Measurements from ENCODE around the gene KRI1. TPM values are rescaled to one million over a fixed set of nuclear protein-coding genes. Genes with fewer than 3 reads are reported as not detected.
"Not testable (repeated sequence)": the region's sequence is repeated elsewhere in the genome, so short reads cannot be mapped to it uniquely, and the experiment has no call there.

Gene KRI1
- total RNA-seq, 1 donor from 2014 or later = 25.2 TPM

DNA sequence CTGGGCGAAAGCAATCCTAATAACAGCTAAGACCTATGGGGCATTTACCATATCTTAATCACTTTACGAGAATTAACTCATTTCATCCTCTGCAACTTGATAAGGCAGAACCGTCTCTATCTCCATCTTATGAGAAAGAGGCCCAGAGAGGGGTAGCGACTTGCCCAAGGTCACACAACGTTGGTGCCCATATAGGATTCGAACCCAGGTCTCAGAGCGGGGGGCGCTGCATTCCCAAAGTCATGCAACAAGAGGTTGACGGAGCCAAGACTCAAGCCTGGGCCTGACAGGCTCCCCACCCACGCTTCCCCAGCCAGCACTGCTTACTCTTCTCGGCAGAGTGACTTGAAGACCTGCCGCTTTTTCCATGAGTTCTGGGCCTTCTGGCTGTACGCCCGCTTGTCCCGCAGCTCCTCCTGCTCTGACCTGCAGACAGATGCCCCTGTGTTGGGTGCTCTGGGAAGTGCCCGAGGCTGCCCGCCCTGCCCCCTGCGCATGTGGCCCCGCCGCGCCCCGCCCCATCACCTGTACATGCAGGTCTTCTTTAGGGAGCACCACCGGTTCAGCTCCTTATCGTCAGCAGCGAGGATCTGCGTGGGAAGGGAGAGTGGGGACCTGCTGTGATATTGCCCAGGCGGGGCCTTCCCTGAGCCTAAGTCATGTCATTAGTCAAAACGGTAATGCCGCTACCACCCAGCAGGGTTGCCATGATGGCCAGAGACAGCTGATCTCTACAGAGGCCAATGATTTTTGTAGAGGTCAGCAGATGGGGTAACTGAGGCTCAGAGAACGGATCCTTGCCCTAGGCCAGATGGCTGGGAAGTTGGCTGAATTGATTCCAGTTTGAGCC is 10.8 kb downstream of the KRI1 start:
- Histone ChIP-seq H3K4me1 (peaks cover 6% of the 10 kb centered on the region), H3K4me3 (no peak overlapping the region), H3K9me3 (no peaks in the 10 kb centered on the region), H3K27ac (no peak overlapping the region), H3K36me3 (peaks cover 99% of the 10 kb centered on the region), H3K27me3 (ENCODE audit: low read depth) (no peaks in the 10 kb centered on the region)
- ATAC-seq (no peak), DNase-seq (no peak)
- TF ChIP-seq, protein P1, sequence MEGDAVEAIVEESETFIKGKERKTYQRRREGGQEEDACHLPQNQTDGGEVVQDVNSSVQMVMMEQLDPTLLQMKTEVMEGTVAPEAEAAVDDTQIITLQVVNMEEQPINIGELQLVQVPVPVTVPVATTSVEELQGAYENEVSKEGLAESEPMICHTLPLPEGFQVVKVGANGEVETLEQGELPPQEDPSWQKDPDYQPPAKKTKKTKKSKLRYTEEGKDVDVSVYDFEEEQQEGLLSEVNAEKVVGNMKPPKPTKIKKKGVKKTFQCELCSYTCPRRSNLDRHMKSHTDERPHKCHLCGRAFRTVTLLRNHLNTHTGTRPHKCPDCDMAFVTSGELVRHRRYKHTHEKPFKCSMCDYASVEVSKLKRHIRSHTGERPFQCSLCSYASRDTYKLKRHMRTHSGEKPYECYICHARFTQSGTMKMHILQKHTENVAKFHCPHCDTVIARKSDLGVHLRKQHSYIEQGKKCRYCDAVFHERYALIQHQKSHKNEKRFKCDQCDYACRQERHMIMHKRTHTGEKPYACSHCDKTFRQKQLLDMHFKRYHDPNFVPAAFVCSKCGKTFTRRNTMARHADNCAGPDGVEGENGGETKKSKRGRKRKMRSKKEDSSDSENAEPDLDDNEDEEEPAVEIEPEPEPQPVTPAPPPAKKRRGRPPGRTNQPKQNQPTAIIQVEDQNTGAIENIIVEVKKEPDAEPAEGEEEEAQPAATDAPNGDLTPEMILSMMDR (IDR thresholded peaks at IDR 0.05) = no peak
- intact Hi-C loops (cut with DNase I) = no loop called here

DNA sequence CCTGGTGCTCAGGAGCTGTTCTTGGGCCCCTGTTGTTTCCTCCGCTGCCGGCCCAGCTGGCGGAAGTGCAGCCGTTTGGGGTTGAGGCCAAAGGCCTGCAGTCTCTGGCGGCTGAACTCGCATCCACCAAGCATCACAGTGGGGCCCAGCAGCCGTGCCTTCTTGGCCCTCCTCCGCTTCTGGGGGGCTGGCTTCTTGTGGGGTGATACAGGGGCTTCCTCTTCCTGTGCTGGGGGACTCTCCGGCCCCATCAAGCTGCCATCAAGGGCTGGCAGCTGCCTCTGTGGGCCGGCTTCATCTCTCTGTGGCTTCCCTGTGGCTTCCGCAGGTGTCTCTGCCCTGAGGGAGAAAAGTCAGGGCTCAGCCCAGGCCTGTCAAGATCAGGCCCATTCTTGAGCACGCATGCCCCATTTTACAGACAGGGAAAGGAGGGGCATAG is 11.8 kb downstream of the KRI1 start:
- intact Hi-C loops (cut with DNase I) = no loop called here
- H3K4me3 ChIP-seq = no peak overlapping the region
- peaks cover 6% of the 10 kb centered on the region for H3K4me1 ChIP-seq
- no peak overlapping the region for H3K27ac ChIP-seq
- H3K9me3 ChIP-seq = no peaks in the 10 kb centered on the region
- peaks cover 99% of the 10 kb centered on the region for H3K36me3 ChIP-seq
- DNase-seq (no peak), ATAC-seq (peak; percentile 25 to 34)
- H3K27me3 ChIP-seq (ENCODE audit: low read depth) = no peaks in the 10 kb centered on the region
- TF ChIP-seq, protein P1 (IDR thresholded peaks at IDR 0.05) = no peak

DNA sequence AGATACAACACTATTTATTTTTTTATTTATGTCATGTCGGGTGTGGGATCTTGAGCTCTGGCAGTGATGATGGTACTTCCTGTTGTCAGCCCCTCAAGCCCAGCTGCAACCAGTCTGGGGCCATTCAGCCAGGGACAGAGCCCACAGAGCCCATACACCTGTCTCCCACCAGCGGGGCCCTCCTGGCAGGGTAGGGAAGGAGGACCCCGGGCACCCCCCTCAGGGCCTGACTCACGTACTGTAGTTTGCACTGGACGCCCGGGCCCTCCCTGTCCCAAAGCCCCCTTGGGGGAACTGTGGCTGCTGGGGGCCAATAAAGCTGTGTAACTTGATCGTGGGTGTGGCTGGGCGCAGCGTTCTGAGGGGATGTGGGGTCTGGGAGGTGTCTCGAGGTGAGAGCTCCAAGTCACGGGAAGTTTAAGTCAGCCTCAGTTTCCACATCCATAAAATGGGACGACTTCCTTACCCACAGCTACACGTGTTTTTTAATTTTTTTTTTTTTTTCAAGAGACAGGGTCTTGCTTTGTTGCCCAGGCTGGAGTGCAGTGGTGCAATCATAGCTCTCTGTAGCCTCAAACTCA is 12.6 kb downstream of the KRI1 start:
- intact Hi-C loops (cut with DNase I) = no loop called here

DNA sequence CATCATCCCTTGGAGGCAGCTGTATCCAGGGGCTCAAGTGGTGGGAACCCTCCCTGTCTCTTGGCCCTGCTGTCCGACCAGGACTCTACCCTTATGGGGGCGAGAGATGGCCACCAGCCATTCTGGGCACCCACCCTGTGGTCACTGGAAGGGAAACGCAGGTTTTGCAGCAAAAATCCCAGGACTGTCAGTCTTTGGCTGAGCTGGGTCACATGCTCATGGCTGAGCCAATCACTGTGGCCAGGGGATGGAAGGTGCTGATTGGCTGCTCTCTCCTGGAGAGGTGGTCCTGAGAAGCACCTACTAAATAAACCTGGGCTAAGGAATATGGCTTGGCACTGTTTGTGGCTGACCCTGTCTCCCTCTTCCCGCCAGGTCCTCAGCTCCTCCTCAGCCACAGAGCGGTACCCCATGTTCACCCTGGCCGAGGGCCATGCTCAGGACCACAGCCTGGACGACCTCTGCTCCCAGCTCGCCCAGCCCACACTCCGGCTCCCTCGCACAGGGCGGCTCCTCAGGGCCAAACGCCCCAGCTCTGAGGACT is 13.2 kb downstream of the KRI1 start:
- peaks cover 98% of the 10 kb centered on the region for H3K36me3 ChIP-seq
- ATAC-seq (peak; percentile 20 to 25), DNase-seq (no peak)
- no peaks in the 10 kb centered on the region for H3K27me3 ChIP-seq (ENCODE audit: low read depth)
- TF ChIP-seq, protein P1 (IDR thresholded peaks at IDR 0.05) = no peak
- no peak overlapping the region for H3K4me3 ChIP-seq
- H3K4me1 ChIP-seq = peaks cover 6% of the 10 kb centered on the region
- intact Hi-C loops (cut with DNase I) = no loop called here
- no peak overlapping the region for H3K27ac ChIP-seq
- no peaks in the 10 kb centered on the region for H3K9me3 ChIP-seq

More for the DNA sequence above, 12.6 kb downstream of the KRI1 start:
- Histone ChIP-seq H3K27me3 (ENCODE audit: low read depth) (no peaks in the 10 kb centered on the region), H3K4me1 (peaks cover 6% of the 10 kb centered on the region), H3K36me3 (peaks cover 100% of the 10 kb centered on the region), H3K9me3 (no peaks in the 10 kb centered on the region), H3K27ac (no peak overlapping the region), H3K4me3 (no peak overlapping the region)
- DNase-seq (no peak), ATAC-seq (no peak)
- TF ChIP-seq, protein P1 (IDR thresholded peaks at IDR 0.05) = no peak

DNA sequence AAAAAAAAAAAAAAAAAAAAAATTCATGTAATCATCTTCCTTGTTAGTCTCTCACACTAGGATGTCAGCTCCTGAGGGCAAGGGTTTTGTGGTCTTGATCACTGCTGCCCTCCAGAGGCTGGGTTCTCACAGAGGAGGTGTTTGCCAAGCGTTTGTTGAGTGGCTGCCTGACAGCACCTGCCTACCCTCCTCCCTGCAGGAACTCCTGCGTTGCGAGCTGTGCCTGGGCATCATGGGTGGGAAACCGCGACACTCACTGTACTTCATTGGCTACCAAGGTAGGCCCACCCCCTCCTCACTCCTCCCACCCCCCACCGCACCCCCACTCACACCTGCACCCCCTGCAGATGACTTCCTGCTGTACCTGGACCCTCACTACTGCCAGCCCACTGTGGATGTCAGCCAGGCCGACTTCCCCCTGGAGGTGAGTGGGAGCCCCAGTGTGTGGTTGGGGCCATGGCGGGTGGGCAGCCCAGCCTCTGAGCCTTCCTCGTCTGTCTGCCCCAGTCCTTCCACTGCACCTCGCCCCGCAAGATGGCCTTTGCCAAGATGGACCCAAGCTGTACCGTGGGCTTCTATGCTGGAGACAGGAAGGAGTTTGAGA is 14.0 kb downstream of the KRI1 start:
- intact Hi-C loops (cut with DNase I) = no loop called here
- peak in 1 of 2 donors; percentile 21 for ATAC-seq

DNA sequence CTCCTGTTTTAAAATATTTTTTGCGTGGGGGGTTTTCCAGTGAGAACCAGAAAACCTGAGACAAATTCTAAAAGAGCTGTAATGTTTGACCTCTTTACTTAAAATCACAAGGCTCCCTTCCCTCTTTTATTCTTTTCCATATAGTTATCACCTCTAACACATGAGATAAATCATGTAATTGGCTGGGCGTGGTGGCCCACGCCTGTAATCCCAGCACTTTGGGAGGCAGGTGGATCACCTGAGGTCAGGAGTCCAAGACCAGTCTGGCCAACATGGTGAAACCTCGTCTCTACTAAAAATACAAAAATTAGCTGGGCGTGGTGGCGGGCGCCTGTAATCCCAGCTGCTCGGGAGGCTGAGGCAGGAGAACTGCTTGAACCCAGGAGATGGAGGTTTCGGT is 14.8 kb downstream of the KRI1 start:
- peaks cover 98% of the 10 kb centered on the region for H3K36me3 ChIP-seq
- H3K27me3 ChIP-seq (ENCODE audit: low read depth); H3K9me3 ChIP-seq; intact Hi-C loops (cut with DNase I); H3K4me1 ChIP-seq; H3K27ac ChIP-seq; H3K4me3 ChIP-seq; ATAC-seq; DNase-seq: not testable (repeated sequence)

More for the DNA sequence above, 14.0 kb downstream of the KRI1 start:
- Histone ChIP-seq H3K4me3 (no peak overlapping the region), H3K36me3 (peaks cover 98% of the 10 kb centered on the region), H3K9me3 (no peaks in the 10 kb centered on the region), H3K27ac (no peak overlapping the region), H3K27me3 (ENCODE audit: low read depth) (no peaks in the 10 kb centered on the region), H3K4me1 (peaks cover 6% of the 10 kb centered on the region)
- TF ChIP-seq, protein P1 (IDR thresholded peaks at IDR 0.05) = no peak
- no peak for DNase-seq

All from lower lobe of right lung (tissue), 2 donors.